H1 (cell line): ENCODE measurements around the gene IL18BP. TPM values are rescaled to one million over a fixed set of nuclear protein-coding genes. Genes with fewer than 3 reads are reported as not detected.

Experiments used
- polyA plus RNA-seq, 7 experiments: library from polyadenylated mRNA; depleted of rRNA in 3 of 7; stranded (reverse) in 5 of 7; unstranded in 2 of 7; fragments of >200 nt in 5 of 7; fragments of 200-250 nt in 2 of 7; gene quantifications; 1 replicate in 5 of 7; 2 replicates in 1 of 7; 4 replicates in 1 of 7; pipeline versions ENCODE4 v1.2.1 to v1.2.3, GENCODE V29; 2011 to 2013; ENCODE audit warnings: missing spikeins in 2 of 7, mixed read lengths in 2 of 7
- total RNA-seq: library from RNA; stranded (reverse); fragmentation: NEBNext Ultra II Directional; extraction: Animal tissue kit (Norgen Biotek cat#: 25700); gene quantifications from 2 replicates; pipeline ENCODE4 v1.2.1, GENCODE V29; 2021
- TF ChIP-seq, protein P1 (sequence below): IDR thresholded peaks from 2 replicates; pipeline ENCODE4 v1.6.1; 2012; ENCODE audit warnings: inconsistent platforms

IL18BP gene
- total and polyA plus RNA-seq, 2 of the 8 experiments (the other 6 are each of a cell fraction or from before 2014, with no cell fraction given) = 9.8 to 17.0 TPM

DNA sequence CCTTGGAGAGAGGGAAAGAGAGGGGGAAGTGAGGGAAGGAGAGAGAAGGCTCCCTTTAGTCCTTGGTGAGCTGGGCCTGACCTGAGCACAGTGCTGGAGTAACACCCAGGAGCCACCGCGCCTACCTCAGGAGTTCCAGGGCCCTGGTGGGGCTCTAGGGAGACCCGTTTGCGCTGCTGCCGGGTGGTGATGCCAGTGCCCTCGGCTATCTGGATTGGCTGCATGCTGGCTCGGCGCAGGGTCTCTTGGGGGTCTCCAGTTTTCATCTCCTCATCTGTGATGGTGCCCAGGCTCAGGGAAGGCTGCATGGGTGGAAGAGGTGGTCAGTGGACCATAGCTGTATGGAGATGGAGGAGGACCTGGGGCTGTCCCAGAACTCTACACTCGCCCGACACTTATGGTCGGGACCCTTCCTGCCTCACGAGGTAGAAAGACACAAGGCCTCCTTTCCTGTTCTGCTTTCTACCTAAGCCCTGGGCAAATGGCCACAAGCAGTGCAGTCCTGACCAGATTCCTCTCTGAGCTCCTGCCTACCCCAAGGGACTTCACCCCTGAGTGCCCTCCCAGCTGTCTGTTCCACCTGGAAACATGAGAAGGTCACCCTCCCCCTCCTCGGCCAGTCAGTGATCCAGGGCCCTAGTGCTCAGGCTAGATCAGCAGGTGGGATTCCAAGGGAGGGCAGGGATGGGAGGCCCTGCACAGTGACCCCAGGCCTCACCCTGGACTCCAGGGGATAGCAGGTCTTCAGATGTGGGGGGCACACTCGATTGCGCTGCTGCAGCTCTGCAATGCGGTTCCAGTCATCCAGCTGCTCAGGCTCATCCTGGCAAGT, 6.0 kb downstream of the IL18BP start (continued):
- TF ChIP-seq, protein P1, sequence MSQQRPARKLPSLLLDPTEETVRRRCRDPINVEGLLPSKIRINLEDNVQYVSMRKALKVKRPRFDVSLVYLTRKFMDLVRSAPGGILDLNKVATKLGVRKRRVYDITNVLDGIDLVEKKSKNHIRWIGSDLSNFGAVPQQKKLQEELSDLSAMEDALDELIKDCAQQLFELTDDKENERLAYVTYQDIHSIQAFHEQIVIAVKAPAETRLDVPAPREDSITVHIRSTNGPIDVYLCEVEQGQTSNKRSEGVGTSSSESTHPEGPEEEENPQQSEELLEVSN = no peak
